ENCODE results near the gene ALDH1L1.
"Not testable (repeated sequence)": the region's sequence is repeated elsewhere in the genome, so short reads cannot be mapped to it uniquely, and the experiment has no call there.

ALDH1L1 gene

DNA sequence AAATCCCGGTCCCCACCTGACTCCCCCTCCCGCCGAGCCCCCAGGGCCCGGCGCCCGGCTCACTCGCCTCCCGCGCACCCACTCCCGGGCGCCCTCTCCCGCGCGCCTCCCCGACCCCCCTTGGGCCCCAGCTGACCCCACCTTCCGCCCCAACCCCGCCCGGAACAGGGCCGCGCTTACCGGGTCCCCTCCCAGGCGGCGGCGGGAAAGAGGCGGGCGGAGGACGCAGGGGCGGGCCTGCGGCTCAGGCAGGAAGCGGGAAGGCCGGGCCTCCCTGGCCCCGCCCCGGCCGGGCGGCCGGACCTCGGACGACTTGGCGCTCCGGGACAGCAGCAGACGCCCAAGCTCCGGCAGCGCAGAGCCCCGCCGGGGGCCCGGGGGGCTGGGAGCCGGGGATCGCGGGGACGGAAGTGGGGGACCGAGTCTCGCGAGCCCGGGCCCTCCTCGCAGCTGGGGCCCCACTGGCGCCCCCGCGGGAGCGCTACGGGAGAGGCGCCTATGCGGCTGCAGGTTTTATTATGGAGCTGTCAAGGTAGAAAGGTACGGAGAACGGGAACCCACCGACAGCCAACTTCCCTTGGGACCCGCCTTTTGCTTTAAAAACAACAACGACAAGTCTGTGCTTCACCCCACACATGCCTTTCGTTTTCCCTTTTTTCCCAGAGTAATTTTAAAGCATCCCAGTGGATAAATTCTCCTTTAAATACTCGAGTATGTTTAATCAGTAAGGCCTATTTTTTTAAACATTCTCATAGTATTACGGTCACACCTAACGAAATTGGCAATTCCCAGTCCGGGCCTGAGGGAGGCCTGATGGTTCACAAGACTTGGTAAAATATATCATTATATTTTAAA is 96.2 kb downstream of the ALDH1L1 start, which contains the start of gene SLC41A3:
Gene SLC41A3, minus strand, starts transcription at position 212 of the 855 bp plus-strand sequence. CDS start 15,905 bp downstream, outside the sequence.
- peak; percentile 61 to 94 (median 89) for DNase-seq
- intact Hi-C loops (cut with DNase I): loop anchor here (10.0 kb wide), 1 partner anchor 109 kb away; no protein-coding TSS in a partner anchor

DNA sequence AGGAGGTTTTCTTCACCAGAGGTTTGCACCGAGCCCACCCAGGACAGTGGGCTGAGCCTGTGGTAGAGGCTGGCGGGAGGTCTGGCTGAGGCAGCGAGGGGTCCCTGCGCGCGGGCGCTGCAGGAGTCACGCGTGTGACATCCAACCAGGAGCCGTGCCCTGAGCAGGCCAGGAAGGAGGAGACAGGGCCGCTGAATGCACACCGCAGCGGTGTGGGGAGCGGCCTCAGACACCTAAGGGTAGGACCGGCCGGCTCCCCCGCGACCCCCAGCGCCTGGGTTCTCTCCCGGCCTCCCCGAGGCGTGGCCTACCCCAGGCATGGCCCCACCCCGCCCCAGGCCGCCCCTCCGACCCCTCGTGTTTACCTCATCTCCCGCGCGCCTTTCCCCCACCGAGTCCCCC is 96.9 kb downstream of the ALDH1L1 start:
- peak in 34 of 42 donors; percentile 22 to 66 (median 44) for DNase-seq
- intact Hi-C loops (cut with DNase I): loop anchor here (10.0 kb wide), 1 partner anchor 109 kb away; no protein-coding TSS in a partner anchor

DNA sequence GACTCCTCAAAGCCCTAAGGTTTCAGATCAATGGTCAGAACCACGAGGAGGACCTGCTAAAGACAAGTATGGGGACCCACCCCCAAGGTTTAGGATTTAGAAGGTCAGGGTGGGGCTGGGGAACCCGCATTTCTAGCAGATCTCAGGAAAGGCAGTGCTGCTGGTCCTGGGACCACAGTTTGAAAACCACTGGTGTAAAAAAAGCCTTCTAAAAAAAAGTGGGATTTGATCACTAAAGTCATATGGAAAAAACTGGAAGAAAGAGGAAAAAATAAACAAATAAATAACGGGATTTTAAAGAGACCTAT is 97.3 kb downstream of the ALDH1L1 start:
- intact Hi-C loops (cut with DNase I): loop anchor here (10.0 kb wide), 1 partner anchor 108 kb away; no protein-coding TSS in a partner anchor
- DNase-seq: peak in 2 of 42 donors; percentile 1 to 41

DNA sequence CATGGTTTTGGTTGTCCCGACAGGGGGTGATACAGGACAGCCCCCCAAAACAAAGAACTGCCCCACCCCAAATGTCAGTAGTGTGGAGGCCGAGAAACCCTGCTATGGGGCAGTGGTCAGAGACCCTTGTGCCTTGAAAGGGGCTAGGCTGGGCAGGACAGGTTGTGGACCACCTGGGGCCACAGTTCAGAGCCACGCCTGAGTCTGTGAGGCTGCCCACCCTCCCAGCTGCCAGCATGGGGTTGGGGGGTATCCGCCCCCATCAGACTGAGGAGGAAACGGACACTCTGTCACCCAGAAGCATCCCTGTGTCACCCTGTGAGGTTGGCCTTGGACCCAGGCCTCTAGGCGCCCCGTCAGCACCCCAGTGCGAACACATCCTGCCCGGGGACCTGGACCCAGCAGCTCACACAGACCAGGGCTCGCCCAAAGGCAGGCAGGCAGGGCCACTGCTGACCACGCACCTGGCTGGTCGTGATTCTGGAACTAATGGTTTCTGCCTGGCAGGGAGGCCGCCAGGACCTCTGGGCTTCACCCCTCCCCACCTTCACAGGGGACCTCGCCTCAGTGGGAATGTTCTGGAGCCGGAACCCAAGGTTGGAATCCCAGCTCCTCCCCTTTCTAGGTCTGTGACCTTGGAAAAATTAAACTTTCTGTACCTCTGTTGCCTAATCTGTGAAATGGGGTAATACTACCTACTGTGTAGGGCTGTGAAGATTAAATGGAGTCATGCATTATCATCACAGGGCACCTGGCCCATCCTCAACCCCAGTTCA is 97.8 kb downstream of the ALDH1L1 start:
- DNase-seq: peak in 2 of 42 donors; percentile 1 to 38
- intact Hi-C loops (cut with DNase I): loop anchor here (10.0 kb wide), 1 partner anchor 108 kb away; no protein-coding TSS in a partner anchor

GRCh38 chr3:126081618-126082361 is 98.6 kb downstream of the ALDH1L1 start:
- intact Hi-C loops (cut with DNase I): loop anchor here (10.0 kb wide), 1 partner anchor 107 kb away; no protein-coding TSS in a partner anchor
- peak in 2 of 42 donors; percentile 3 to 43 for DNase-seq

DNA sequence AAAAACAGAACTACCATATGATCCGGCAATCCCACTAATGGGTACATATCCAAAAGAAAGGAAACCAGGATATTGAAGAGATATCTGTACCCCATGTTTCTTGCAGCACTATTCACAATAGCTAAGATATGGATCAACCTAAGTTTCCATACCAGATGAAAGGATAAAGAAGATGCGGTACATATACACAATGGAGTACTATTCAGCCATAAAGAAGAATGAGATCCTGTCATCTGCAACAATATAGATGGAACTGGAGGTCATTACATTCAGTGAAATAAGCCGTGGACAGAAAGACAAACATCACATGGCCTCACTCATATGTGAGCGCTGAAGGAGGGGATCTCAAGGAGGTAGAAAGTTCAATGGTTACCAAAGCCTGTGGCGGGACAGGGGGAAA is 99.4 kb downstream of the ALDH1L1 start:
- DNase-seq: no peak
- intact Hi-C loops (cut with DNase I): loop anchor here (10.0 kb wide), 1 partner anchor 106 kb away; no protein-coding TSS in a partner anchor

DNA sequence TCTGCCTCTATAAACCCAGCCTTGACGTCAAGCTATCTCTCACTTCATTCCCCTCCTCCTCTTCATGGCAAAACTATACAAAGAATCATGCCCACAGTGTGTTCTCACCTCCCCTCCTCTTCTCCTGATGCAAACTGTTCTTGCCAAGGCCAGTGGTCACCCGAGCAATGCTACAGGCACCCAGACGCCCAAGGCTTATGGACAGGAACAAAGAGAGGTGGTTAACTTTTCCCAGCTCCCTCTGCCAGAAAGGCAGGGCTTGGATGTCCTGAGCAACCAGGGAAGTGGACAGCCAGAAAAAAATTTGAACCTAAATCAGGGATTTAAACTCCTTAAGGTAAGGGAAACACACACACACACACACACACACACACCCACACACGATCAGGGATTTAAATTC is 101.5 kb downstream of the ALDH1L1 start:
- intact Hi-C loops (cut with DNase I): no loop called here
- peak in 1 of 42 donors; percentile 0 for DNase-seq

GRCh38 chr3:126077754-126078153 is 102.6 kb downstream of the ALDH1L1 start:
- intact Hi-C loops (cut with DNase I): no loop called here
- no peak for DNase-seq

DNA sequence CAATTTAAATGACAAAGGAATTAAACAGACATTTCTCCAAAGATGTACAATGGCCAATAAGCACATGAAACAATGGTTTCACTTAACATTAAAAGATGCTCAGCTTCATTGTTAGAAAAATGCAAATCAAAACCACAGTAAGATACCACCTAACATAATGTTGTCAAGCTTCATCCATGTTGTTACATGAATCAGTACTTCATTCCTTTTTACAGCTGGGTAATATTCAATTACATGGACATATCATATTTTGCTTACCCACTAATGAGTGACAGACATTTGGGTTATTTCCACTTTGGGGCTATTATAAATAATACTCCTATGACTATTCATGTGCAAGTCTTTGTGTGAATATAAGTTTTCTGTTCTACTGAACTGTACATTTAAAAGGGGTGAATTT is 104.2 kb downstream of the ALDH1L1 start:
- intact Hi-C loops (cut with DNase I): no loop called here
- no peak for DNase-seq

- DNase-seq: no peak
- intact Hi-C loops (cut with DNase I): no loop called here
Measured at GRCh38 chr3:126070146-126070545, 110.2 kb downstream of the ALDH1L1 start.

DNA sequence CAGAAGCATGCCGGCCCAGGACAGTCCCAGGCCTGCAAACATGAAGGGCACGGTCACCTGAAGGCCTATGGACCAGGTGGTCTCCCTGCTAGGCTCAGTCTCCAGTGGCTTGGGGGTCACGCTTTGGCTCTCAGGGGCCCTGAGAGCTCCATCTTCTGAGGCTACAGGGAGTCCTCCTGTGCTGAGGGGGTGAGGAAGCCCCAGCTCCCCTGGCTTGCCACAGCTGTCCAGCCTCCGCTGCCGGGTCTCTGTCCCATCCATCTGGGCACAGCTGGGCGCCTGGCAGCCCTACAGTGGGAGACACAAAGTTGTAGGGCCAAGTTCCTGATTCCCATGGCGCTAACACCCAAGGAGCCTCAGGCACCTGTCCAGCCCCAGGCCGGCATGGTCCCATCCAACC is 112.4 kb downstream of the ALDH1L1 start:
- intact Hi-C loops (cut with DNase I): no loop called here
- peak in 1 of 42 donors; percentile 17 for DNase-seq

DNA sequence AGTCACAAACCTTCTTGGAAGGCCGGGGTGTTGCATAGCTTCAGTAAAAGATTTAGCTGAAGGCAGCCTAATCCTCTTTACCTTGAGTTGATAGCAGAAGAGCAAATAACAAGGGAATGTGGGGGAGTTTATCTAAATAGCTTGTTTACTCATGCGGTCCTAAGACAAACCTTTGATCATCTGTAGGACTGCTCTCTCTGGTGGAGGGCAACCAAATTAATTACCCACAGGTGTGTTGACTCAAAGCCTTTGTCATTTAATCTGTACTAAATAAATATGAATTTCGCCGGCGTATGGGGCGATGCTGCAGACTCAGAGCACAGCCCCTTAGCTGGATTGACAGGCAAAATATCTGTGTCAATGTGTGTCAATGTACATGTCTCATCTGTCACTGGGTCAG is 113.7 kb downstream of the ALDH1L1 start:
- DNase-seq; intact Hi-C loops (cut with DNase I): not testable (repeated sequence)

- intact Hi-C loops (cut with DNase I): no loop called here
- DNase-seq: no peak
Measured at GRCh38 chr3:126065876-126066275, 114.5 kb downstream of the ALDH1L1 start.

- DNase-seq: peak in 1 of 42 donors; percentile 27
- intact Hi-C loops (cut with DNase I): no loop called here
Measured at GRCh38 chr3:126064627-126065258, 115.6 kb downstream of the ALDH1L1 start.

GRCh38 chr3:126063358-126063965 is 116.9 kb downstream of the ALDH1L1 start:
- peak in 2 of 42 donors; percentile 11 to 15 for DNase-seq

DNA sequence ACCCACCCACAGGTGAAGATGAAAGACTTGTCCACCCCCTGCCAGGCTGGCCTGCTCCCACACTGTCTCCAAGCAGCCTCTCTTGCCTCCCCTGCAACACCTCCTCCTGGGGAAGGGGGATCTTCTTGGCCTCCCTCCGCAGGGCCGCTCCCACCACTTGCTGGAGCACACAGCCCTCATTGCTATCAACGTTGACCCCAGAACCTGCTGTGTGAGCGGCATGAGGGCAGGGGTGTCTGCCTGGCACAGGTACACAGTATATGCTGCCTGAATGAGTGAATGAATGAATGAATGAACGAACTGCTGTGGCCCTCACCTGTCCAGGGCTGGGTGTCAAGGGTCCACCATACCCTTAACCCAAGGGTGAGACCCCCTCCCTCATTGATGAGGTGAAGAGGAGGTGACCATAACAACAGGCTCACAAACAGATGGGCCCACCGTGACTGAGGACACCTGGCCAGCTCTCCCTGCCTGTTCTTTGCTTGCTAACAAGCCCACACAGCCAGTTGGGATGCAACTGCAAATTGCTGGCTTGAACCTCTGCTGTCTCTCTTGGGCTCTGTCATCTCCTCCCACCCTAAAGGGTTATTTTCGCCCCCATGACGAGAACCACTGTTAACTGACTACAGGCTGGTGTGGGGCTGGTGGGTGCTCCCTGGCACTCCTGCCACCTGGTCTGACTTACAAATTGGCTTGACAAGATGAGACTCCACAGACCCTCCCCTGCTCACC is 118.9 kb downstream of the ALDH1L1 start:
- intact Hi-C loops (cut with DNase I): no loop called here
- DNase-seq: peak in 1 of 42 donors; percentile 29

More at GRCh38 chr3:126063358-126063965, 116.9 kb downstream of the ALDH1L1 start:
- intact Hi-C loops (cut with DNase I): no loop called here

DNA sequence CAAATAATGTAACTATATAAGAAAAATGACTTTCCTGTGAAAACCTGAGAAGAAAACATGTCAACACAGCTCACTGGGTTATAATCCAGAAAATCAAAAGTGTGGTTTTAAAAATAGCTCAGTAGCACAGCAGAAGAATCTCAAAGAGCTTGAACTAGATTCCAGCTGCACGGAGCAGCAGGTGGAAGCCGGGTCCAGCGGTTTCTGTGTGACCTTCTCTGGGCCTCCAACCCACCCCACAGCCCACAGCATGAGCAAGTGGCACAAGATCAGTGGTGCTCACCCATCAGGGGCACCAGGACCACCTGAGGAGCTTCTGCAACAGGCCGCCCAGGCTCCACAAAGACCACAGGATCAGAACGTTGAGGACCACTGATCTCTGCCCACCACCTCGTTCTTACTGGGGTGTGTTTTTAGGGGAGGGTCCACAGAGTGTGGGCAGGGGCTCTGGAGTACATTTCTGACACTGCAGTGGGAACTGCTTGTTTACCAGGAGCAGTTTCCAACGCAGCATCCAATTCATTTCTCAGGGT is 119.7 kb downstream of the ALDH1L1 start:
- intact Hi-C loops (cut with DNase I): no loop called here
- DNase-seq: peak in 2 of 42 donors; percentile 18 to 37

All from head of caudate nucleus (tissue), 42 donors.